Stimulated activated CD8-positive, alpha-beta memory T cell treated with anti-CD3 and anti-CD28 coated beads, Interleukin-7, amount 100 ng/mL, for 4 hours (primary cell): ENCODE data around the gene ARPP19.
A peak's percentile ranks its signal among the peaks of the same experiment; 100 is the strongest.
"Not testable (repeated sequence)": the region's sequence is repeated elsewhere in the genome, so short reads cannot be mapped to it uniquely, and the experiment has no call there.

ENCODE experiments used
- DNase-seq, 2 donors: peaks; one replicate each; pipeline ENCODE4 v3.0.0-alpha.2; 2020; ENCODE audit warnings: low read depth in 2 of 2

ARPP19 gene

GRCh38 chr15:52568601-52569585 lies at the start of gene ARPP19:
Gene ARPP19, minus strand, starts transcription at chr15:52569030. Its CDS starts 138 bp downstream, at chr15:52568892.
- DNase-seq, result peak; percentile 64 to 71

GRCh38 chr15:52617026-52617425 lies 48.2 kb upstream of the ARPP19 start:
- no peak for DNase-seq

GRCh38 chr15:52615302-52615701 lies 46.5 kb upstream of the ARPP19 start:
- no peak for DNase-seq

GRCh38 chr15:52609593-52609992 lies 40.8 kb upstream of the ARPP19 start:
- no peak for DNase-seq

GRCh38 chr15:52584414-52584813 lies 15.6 kb upstream of the ARPP19 start:
- no peak for DNase-seq

GRCh38 chr15:52579852-52580251 lies 11.0 kb upstream of the ARPP19 start:
- no peak for DNase-seq

- no peak for DNase-seq
Observed at GRCh38 chr15:52576692-52577091, 7.9 kb upstream of the ARPP19 start.

- DNase-seq, result not testable (repeated sequence)
Observed at GRCh38 chr15:52575573-52575972, 6.7 kb upstream of the ARPP19 start.

- no peak for DNase-seq
Observed at GRCh38 chr15:52575072-52575471, 6.2 kb upstream of the ARPP19 start.

GRCh38 chr15:52574623-52575022 lies 5.8 kb upstream of the ARPP19 start:
- not testable (repeated sequence) for DNase-seq

- DNase-seq, result peak in 1 of 2 donors; percentile 33
Observed at GRCh38 chr15:52567871-52568600, 794 bp downstream of the ARPP19 start.

- DNase-seq, result no peak
Observed at GRCh38 chr15:52566889-52567288, 1.9 kb downstream of the ARPP19 start.

- DNase-seq, result not testable (repeated sequence)
Observed at GRCh38 chr15:52565417-52566358, 3.1 kb downstream of the ARPP19 start.

- no peak for DNase-seq
Observed at GRCh38 chr15:52563501-52564060, 5.2 kb downstream of the ARPP19 start.

- no peak for DNase-seq
Observed at GRCh38 chr15:52559575-52559974, 9.3 kb downstream of the ARPP19 start.

- DNase-seq, result no peak
Observed at GRCh38 chr15:52559022-52559421, 9.8 kb downstream of the ARPP19 start.

- DNase-seq, result peak; percentile 27 to 38
Observed at GRCh38 chr15:52558196-52558595, 10.6 kb downstream of the ARPP19 start.

- DNase-seq, result no peak
Observed at GRCh38 chr15:52557274-52557641, 11.6 kb downstream of the ARPP19 start.

- DNase-seq, result no peak
Observed at GRCh38 chr15:52556524-52557273, 12.1 kb downstream of the ARPP19 start.

GRCh38 chr15:52552303-52552702 lies 16.5 kb downstream of the ARPP19 start:
- DNase-seq, result no peak
